ENCODE results near the gene PPM1F.

Gene PPM1F

GRCh38 chr22:21958360-21959273, 6.0 kb upstream of the PPM1F start:
- POLR2A ChIA-PET: interaction anchor here (0.8 kb wide), 1 partner anchor 240 kb away, joined by 3 read pairs; no protein-coding TSS in a partner anchor
- TF ChIP-seq PKNOX1 (IDR thresholded peaks at IDR 0.05): no peak
- TF ChIP-seq NFRKB (IDR thresholded peaks at IDR 0.05): no peak
- no peak for TF ChIP-seq FOXK2 (IDR thresholded peaks at IDR 0.05)
- no peak for TF ChIP-seq FOXM1 (IDR thresholded peaks at IDR 0.05; ENCODE audit: borderline replicate concordance)
- no peak for TF ChIP-seq FOXA1 (IDR thresholded peaks at IDR 0.05)
- no peak for DNase-seq (ENCODE audit: extremely low spot score)
- CTCF ChIA-PET: no interaction called here

- 0 out of 2 replicates have a peak, but pooled peaks have one; percentile 52 for TF ChIP-seq HDGF (IDR thresholded peaks at IDR 0.05; ENCODE audit: borderline replicate concordance)
- no peak for TF ChIP-seq FOXK2 (IDR thresholded peaks at IDR 0.05)
- peak; percentile 36 for TF ChIP-seq L3MBTL2 (conservative IDR thresholded peaks at IDR 0.05)
- POLR2A ChIA-PET: interaction anchor here (1.1 kb wide), 2 partner anchors 13 to 30 kb away, joined by 4 to 7 read pairs; partner anchors contain the start of gene TOP3B
- CTCF ChIA-PET: interaction anchor here (0.5 to 1.8 kb wide), 7 partner anchors 10 to 603 kb away, joined by 3 to 6 read pairs (median 3); no protein-coding TSS in a partner anchor
- DNase-seq (ENCODE audit: extremely low spot score): peak; percentile 46
Measured at GRCh38 chr22:21951931-21952465, 650 bp downstream of the PPM1F start.

GRCh38 chr22:21951062-21951461, 1.6 kb downstream of the PPM1F start:
- POLR2A ChIA-PET: no interaction called here
- TF ChIP-seq L3MBTL2 (conservative IDR thresholded peaks at IDR 0.05) (no peak), HDGF (IDR thresholded peaks at IDR 0.05; ENCODE audit: borderline replicate concordance) (no peak), ELF4 (IDR thresholded peaks at IDR 0.05) (no peak), FOXA1 (IDR thresholded peaks at IDR 0.05) (no peak), FOXK2 (IDR thresholded peaks at IDR 0.05) (no peak), NFRKB (IDR thresholded peaks at IDR 0.05) (no peak), BHLHE40 (IDR thresholded peaks at IDR 0.05; ENCODE audit: borderline replicate concordance) (no peak), SUZ12 (IDR thresholded peaks at IDR 0.05) (no peak), CTBP1 (IDR thresholded peaks at IDR 0.05; ENCODE audit: borderline replicate concordance) (no peak), SP1 (IDR thresholded peaks at IDR 0.05) (no peak)
- no peak for DNase-seq (ENCODE audit: extremely low spot score)
- CTCF ChIA-PET: interaction anchor here (0.6 to 1.8 kb wide), 2 partner anchors 9 to 34 kb away, joined by 3 to 6 read pairs; no protein-coding TSS in a partner anchor

GRCh38 chr22:21949948-21950347, 2.7 kb downstream of the PPM1F start:
- ChIA-PET POLR2A (no interaction called here), CTCF (interaction anchor here (3.3 kb wide), 1 partner anchor 12 kb away, joined by 17 read pairs; no protein-coding TSS in a partner anchor)
- TF ChIP-seq BHLHE40 (IDR thresholded peaks at IDR 0.05; ENCODE audit: borderline replicate concordance) (no peak), ELF4 (IDR thresholded peaks at IDR 0.05) (no peak), NFRKB (IDR thresholded peaks at IDR 0.05) (no peak), SP1 (IDR thresholded peaks at IDR 0.05) (no peak), LEF1 (IDR thresholded peaks at IDR 0.05; ENCODE audit: borderline replicate concordance) (no peak), FOXM1 (IDR thresholded peaks at IDR 0.05; ENCODE audit: borderline replicate concordance) (no peak)
- DNase-seq (ENCODE audit: extremely low spot score): no peak

- DNase-seq (ENCODE audit: extremely low spot score): no peak
- TF ChIP-seq SUZ12 (IDR thresholded peaks at IDR 0.05) (no peak), HDGF (IDR thresholded peaks at IDR 0.05; ENCODE audit: borderline replicate concordance) (no peak), LEF1 (IDR thresholded peaks at IDR 0.05; ENCODE audit: borderline replicate concordance) (no peak), ELF4 (IDR thresholded peaks at IDR 0.05) (no peak), FOXK2 (IDR thresholded peaks at IDR 0.05) (no peak), CTBP1 (IDR thresholded peaks at IDR 0.05; ENCODE audit: borderline replicate concordance) (no peak), TARDBP (IDR thresholded peaks at IDR 0.05) (no peak), FOXA1 (IDR thresholded peaks at IDR 0.05) (no peak), L3MBTL2 (conservative IDR thresholded peaks at IDR 0.05) (no peak), PKNOX1 (IDR thresholded peaks at IDR 0.05) (no peak), SP1 (IDR thresholded peaks at IDR 0.05) (no peak)
- POLR2A ChIA-PET: no interaction called here
- CTCF ChIA-PET: interaction anchor here (0.6 to 3.3 kb wide), 2 partner anchors 11 to 19 kb away, joined by 3 to 17 read pairs; no protein-coding TSS in a partner anchor
Measured at GRCh38 chr22:21949569-21949918, 3.1 kb downstream of the PPM1F start.

GRCh38 chr22:21948824-21949568, 3.7 kb downstream of the PPM1F start:
- CTCF ChIA-PET: interaction anchor here (0.6 to 3.3 kb wide), 2 partner anchors 11 to 18 kb away, joined by 3 to 17 read pairs; no protein-coding TSS in a partner anchor
- DNase-seq (ENCODE audit: extremely low spot score): no peak
- TF ChIP-seq FOXK2 (IDR thresholded peaks at IDR 0.05) (no peak), SUZ12 (IDR thresholded peaks at IDR 0.05) (no peak), LEF1 (IDR thresholded peaks at IDR 0.05; ENCODE audit: borderline replicate concordance) (no peak), ELF4 (IDR thresholded peaks at IDR 0.05) (no peak), SP1 (IDR thresholded peaks at IDR 0.05) (no peak), FOXA1 (IDR thresholded peaks at IDR 0.05) (no peak)
- POLR2A ChIA-PET: no interaction called here

- ChIA-PET POLR2A (no interaction called here), CTCF (interaction anchor here (3.3 kb wide), 1 partner anchor 10 kb away, joined by 17 read pairs; no protein-coding TSS in a partner anchor)
- TF ChIP-seq ZNF384 (IDR thresholded peaks at IDR 0.05): no peak
- TF ChIP-seq L3MBTL2 (conservative IDR thresholded peaks at IDR 0.05): no peak
- no peak for TF ChIP-seq FOXK2 (IDR thresholded peaks at IDR 0.05)
- no peak for TF ChIP-seq ARNT (IDR thresholded peaks at IDR 0.05)
- TF ChIP-seq TARDBP (IDR thresholded peaks at IDR 0.05): no peak
- TF ChIP-seq FOXM1 (IDR thresholded peaks at IDR 0.05; ENCODE audit: borderline replicate concordance): no peak
- no peak for TF ChIP-seq NFRKB (IDR thresholded peaks at IDR 0.05)
- no peak for TF ChIP-seq SUZ12 (IDR thresholded peaks at IDR 0.05)
- TF ChIP-seq PKNOX1 (IDR thresholded peaks at IDR 0.05): no peak
Measured at GRCh38 chr22:21948390-21948789, 4.3 kb downstream of the PPM1F start.

More at GRCh38 chr22:21948390-21948789, 4.3 kb downstream of the PPM1F start:
- DNase-seq (ENCODE audit: extremely low spot score): no peak
